RWPE1 (cell line): Measurements from ENCODE around the gene VRTN.

ENCODE experiments used
- CTCF ChIA-PET: fragments of 350-600 bp; sonication (Branson Sonifier 250); formaldehyde crosslinking; extraction: SDS; loops from one replicate; lab custom pipeline; 2021; lab: Yijun Ruan, JAX
- POLR2A ChIA-PET: fragments of 400-600 bp; formaldehyde crosslinking; extraction: SDS; loops from one replicate; lab custom pipeline; 2020; ENCODE audit warnings: antibody characterized with exemption; ENCODE audit not compliant: low non-redundant PET; lab: Yijun Ruan, JAX
- DNase-seq: peaks from one replicate; pipeline ENCODE4 v3.0.0; 2012; ENCODE audit warnings: low spot score
- H3K27ac ChIP-seq: fragments of 450-650 bp; 2 replicates; pipeline ENCODE4 v1.5.1; 2017
- TF ChIP-seq, protein P1 (sequence below): fragments of 450-650 bp; conservative IDR thresholded peaks from 2 replicates; pipeline ENCODE4 v1.5.1; 2017; ENCODE audit warnings: low read depth, mild to moderate bottlenecking

Gene VRTN, protein sequence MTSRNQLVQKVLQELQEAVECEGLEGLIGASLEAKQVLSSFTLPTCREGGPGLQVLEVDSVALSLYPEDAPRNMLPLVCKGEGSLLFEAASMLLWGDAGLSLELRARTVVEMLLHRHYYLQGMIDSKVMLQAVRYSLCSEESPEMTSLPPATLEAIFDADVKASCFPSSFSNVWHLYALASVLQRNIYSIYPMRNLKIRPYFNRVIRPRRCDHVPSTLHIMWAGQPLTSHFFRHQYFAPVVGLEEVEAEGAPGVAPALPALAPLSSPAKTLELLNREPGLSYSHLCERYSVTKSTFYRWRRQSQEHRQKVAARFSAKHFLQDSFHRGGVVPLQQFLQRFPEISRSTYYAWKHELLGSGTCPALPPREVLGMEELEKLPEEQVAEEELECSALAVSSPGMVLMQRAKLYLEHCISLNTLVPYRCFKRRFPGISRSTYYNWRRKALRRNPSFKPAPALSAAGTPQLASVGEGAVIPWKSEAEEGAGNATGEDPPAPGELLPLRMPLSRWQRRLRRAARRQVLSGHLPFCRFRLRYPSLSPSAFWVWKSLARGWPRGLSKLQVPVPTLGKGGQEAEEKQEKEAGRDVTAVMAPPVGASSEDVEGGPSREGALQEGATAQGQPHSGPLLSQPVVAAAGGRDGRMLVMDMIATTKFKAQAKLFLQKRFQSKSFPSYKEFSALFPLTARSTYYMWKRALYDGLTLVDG

DNA sequence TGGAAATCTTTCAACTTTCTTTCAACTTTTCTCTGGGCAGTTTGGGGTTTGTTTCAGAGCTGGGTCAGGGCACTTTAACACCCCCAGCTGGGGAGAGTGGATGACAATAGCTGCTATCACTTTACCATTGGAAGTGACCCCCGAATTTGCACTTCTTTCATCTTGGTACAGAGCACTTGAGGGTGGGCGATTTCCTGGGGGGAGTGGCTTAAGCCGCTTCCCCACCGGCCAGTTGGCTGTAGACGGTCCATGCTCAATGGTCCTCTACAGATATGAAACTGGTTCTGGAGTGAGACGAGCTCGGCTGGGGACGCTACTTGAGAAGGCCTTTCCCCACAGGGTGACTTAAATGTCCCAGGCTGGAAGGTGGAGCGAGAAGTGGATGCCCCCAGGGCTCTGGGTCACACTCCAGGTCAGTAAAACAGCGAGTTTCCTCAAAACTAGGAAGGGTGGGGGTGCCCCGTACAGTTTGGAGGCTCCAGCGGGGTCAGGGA is at the start of gene VRTN:
VRTN (plus strand) TSS at position 231 of the 494 bp plus-strand sequence. CDS start 8,313 bp downstream, outside the sequence.
- DNase-seq: no peak
- CTCF ChIA-PET: no interaction called here
- no peak within 1 kb of the TSS for H3K27ac ChIP-seq
- TF ChIP-seq, protein P1, sequence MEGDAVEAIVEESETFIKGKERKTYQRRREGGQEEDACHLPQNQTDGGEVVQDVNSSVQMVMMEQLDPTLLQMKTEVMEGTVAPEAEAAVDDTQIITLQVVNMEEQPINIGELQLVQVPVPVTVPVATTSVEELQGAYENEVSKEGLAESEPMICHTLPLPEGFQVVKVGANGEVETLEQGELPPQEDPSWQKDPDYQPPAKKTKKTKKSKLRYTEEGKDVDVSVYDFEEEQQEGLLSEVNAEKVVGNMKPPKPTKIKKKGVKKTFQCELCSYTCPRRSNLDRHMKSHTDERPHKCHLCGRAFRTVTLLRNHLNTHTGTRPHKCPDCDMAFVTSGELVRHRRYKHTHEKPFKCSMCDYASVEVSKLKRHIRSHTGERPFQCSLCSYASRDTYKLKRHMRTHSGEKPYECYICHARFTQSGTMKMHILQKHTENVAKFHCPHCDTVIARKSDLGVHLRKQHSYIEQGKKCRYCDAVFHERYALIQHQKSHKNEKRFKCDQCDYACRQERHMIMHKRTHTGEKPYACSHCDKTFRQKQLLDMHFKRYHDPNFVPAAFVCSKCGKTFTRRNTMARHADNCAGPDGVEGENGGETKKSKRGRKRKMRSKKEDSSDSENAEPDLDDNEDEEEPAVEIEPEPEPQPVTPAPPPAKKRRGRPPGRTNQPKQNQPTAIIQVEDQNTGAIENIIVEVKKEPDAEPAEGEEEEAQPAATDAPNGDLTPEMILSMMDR: no peak
- POLR2A ChIA-PET: no interaction called here

DNA sequence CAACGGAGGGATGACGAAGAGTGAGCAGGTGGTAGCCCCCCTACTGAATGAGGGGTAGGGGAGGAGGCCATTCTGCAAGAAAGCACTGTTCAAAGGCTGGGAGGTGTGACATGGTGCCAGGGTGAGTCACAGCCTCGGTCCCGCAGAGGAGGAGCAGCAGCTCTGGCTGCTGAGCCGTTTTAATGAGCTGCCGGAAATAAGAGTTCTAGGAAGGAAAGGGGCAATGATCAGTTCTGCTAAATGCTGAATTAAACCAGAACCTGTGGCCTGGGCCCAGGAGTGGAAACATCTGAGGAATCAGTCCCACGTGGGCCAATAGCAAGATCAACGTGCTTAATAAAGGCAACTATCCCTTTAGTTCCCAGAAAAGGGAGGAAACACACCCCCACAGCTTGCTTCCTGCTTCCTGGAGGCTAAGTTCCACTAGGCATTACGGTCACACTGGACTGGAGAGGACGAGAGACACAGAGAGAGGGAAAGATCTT is 49.2 kb upstream of the VRTN start:
- CTCF ChIA-PET: interaction anchor here (0.7 to 1.2 kb wide), 2 partner anchors 8 to 38 kb away, joined by 3 to 4 read pairs; no protein-coding TSS in a partner anchor
- POLR2A ChIA-PET: no interaction called here
- DNase-seq: no peak
- no peak overlapping the region for H3K27ac ChIP-seq
- TF ChIP-seq, protein P1: no peak

DNA sequence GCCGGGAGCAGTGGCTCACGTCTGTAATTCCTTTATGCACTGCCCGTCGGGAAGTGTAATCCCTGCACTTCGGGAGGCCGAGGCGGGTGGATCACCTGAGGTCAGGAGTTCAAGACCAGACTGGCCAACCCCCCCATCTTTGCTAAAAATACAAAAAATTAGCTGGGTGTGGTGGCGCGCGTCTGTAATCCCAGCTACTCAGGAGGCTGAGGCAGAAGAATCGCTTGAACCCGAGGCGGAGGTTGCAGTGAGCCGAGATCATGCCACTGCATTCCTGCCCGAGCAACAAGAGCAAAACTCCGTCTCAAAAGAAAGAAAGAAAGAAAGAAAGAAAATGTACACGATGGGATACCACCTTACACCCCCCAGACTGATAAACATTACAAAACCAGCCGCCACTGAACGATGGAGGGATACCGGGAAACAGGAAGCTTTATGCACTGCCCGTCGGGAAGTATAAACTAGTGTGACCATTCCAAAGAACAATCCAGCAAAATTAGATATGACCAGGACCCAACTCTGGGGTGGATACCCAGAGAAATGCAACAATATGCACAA is 46.6 kb upstream of the VRTN start:
- TF ChIP-seq, protein P1: no peak
- H3K27ac ChIP-seq: peak overlapping the region; percentile 62
- DNase-seq: no peak
- ChIA-PET CTCF (interaction anchor here (0.6 to 0.7 kb wide), 5 partner anchors 12 to 1668 kb away, joined by 3 to 4 read pairs (median 3); no protein-coding TSS in a partner anchor), POLR2A (no interaction called here)

DNA sequence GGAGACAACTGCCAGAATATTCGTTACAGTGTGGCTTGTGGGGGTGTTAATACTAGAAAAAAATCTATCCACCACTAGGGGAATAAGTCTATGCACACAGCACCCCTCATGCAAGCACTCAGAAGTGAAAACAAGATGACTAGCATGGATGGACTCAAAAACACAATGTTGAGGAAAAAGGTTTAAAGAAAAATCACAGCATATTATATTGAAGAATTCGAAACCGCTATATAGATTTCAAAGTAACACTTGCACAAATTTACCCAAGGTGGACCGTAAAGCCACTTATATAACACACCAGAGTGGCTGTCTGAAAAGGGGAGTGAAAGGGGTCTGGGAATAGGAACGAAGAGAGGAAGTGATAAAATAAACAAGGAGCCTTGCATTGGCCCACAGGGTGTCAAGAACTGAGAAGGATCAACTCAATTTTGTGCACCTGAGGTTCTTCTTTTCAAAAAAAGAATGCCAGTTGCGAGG is 46.1 kb upstream of the VRTN start:
- peak; percentile 55 for DNase-seq
- peak overlapping the region; percentile 88 for H3K27ac ChIP-seq
- TF ChIP-seq, protein P1: peak; percentile 71
- POLR2A ChIA-PET: interaction anchor here (0.6 to 1.0 kb wide), 2 partner anchors 122 to 145 kb away, joined by 3 read pairs; no protein-coding TSS in a partner anchor
- CTCF ChIA-PET: interaction anchor here (0.6 to 1.0 kb wide), 7 partner anchors 11 to 312 kb away, joined by 3 read pairs; no protein-coding TSS in a partner anchor

DNA sequence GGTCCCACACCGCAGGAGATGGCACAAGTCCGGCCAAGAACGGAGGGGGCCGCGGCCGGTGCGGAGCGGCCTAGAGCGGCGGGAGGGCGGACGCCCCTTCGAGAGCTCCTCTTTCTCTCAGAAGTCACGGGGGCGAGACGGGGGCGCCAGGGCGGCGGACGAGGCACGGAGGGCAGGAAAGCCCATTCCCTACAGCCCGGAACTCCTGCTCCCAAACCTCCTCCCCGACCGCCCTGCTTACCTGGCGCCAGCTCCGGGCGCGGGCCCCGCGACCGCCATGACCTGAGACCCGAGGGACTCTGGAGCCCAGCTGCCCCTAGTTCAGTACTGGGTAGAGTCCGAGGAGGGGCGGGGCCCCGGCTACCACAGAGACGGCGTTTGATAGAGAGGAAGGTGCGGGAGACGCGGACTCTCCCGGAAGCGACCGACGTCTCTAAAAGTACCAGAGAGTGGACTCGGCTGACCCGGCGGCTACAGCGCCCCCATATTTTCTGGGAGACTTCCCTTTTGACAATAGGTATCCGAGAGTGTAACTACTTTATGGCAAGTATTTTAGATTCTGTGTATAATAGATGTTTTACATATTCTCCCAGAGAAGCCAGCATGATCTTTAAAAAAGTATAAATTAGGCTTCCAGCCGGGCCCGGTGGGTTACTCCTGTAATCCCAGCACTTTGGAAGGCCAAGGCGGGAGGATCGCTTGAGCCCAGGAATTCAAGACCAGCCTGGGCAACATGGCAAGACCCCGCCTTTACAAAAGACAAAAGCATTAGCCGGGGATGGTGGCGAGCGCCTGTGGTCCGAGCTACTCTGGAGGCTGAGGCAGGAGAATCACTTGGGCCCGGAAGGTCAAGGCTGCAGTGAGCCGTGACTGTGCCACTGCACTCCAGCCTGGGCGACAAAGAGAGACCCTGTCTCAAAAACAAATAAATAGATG is 45.4 kb upstream of the VRTN start, which contains the start of gene ABCD4:
ABCD4 (minus strand) TSS at position 301 of the 936 bp plus-strand sequence; CDS start at position 279, 22 bp downstream.
- TF ChIP-seq, protein P1: peak; percentile 79
- ChIA-PET POLR2A (interaction anchor here (0.6 to 1.0 kb wide), 2 partner anchors 123 to 144 kb away, joined by 3 read pairs; no protein-coding TSS in a partner anchor), CTCF (interaction anchor here (0.6 to 1.0 kb wide), 5 partner anchors 13 to 360 kb away, joined by 3 read pairs; no protein-coding TSS in a partner anchor)
- H3K27ac ChIP-seq: peak within 1 kb of the TSS; percentile 88
- DNase-seq: peak; percentile 87
